ENCODE results near the gene PLPP3. TPM values are rescaled to one million over a fixed set of nuclear protein-coding genes. Genes with fewer than 3 reads are reported as not detected.

PLPP3 gene
- total and polyA plus RNA-seq, 2 experiments from 2014 or later, result 41.9 to 61.9 TPM

GRCh38 chr1:56501426-56501825 is 77.9 kb downstream of the PLPP3 start:
- DNase-seq (ENCODE audit: low spot score) (no peak), ATAC-seq (no peak)
- no peak overlapping the region for H3K4me3 ChIP-seq
- H3K9me2 ChIP-seq (ENCODE audit: insufficient read depth), result peaks cover 10% of the 10 kb centered on the region; the same call in 1 of the 2 replicates
- H3K36me3 ChIP-seq (ENCODE audit: insufficient read depth), result peaks cover 24% of the 10 kb centered on the region
- Mint-ChIP-seq H3K4me3 (no peak overlapping the region), H3K9me3 (no peaks in the 10 kb centered on the region), H3K36me3 (ENCODE audit: low read depth) (peaks cover 59% of the 10 kb centered on the region), H3K27ac (no peak overlapping the region; the same call in 1 of the 2 replicates), H3K27me3 (ENCODE audit: insufficient read depth, low read depth, poor library complexity) (no peaks in the 10 kb centered on the region), H3K4me1 (peaks cover 10% of the 10 kb centered on the region)
- H3K27me3 ChIP-seq (ENCODE audit: insufficient read depth), result no peaks in the 10 kb centered on the region
- no peak for TF ChIP-seq ZNF331 (CRISPR knock-in tag; IDR thresholded peaks at IDR 0.05; ENCODE audit: low read depth)
- TF ChIP-seq STAT1 (IDR thresholded peaks at IDR 0.05; ENCODE audit: unreplicated experiment), result no peak
- no peak for TF ChIP-seq EZH2 (IDR thresholded peaks at IDR 0.05; ENCODE audit: low read depth, unreplicated experiment)
- peaks cover 13% of the 10 kb centered on the region for H4K20me1 ChIP-seq (replicated peaks; ENCODE audit: insufficient read depth)
- 0 out of 2 replicates have a peak, but pooled peaks cover 8% of the 10 kb centered on the region for H3F3A ChIP-seq (replicated peaks; ENCODE audit: low read depth)
- no peak overlapping the region for H2AFZ ChIP-seq
- no peak overlapping the region for H3K4me2 ChIP-seq
- peak overlapping the region; percentile 8; the same call in 1 of the 2 replicates for H3K27ac ChIP-seq (ENCODE audit: low read depth)
- H3K4me1 ChIP-seq (ENCODE audit: insufficient read depth), result peaks cover 8% of the 10 kb centered on the region
- H3K79me2 ChIP-seq (replicated peaks; ENCODE audit: insufficient read depth), result peaks cover 94% of the 10 kb centered on the region

GRCh38 chr1:56496821-56497772 is 82.3 kb downstream of the PLPP3 start:
- H3K4me3 ChIP-seq, result no peak overlapping the region
- Mint-ChIP-seq H3K36me3 (ENCODE audit: low read depth) (peaks cover 49% of the 10 kb centered on the region), H3K4me1 (peaks cover 32% of the 10 kb centered on the region), H3K27me3 (ENCODE audit: insufficient read depth, low read depth, poor library complexity) (peaks cover 2% of the 10 kb centered on the region), H3K9me3 (no peaks in the 10 kb centered on the region; the same call in 2 of the 3 replicates), H3K4me3 (no peak overlapping the region), H3K27ac (no peak overlapping the region)
- no peaks in the 10 kb centered on the region for H3K27me3 ChIP-seq (ENCODE audit: insufficient read depth)
- TF ChIP-seq ZNF331 (CRISPR knock-in tag; IDR thresholded peaks at IDR 0.05; ENCODE audit: low read depth) (no peak), JUNB (IDR thresholded peaks at IDR 0.05; ENCODE audit: unreplicated experiment) (no peak), CREB1 (CRISPR knock-in tag; IDR thresholded peaks at IDR 0.05; ENCODE audit: low read depth) (no peak), POLR2AphosphoS5 (IDR thresholded peaks at IDR 0.05; ENCODE audit: low read depth) (no peak), NANOG (IDR thresholded peaks at IDR 0.05; ENCODE audit: borderline replicate concordance) (no peak), REST (IDR thresholded peaks at IDR 0.05; ENCODE audit: unreplicated experiment) (no peak), EZH2phosphoT487 (IDR thresholded peaks at IDR 0.05; ENCODE audit: unreplicated experiment) (no peak), ETS1 (IDR thresholded peaks at IDR 0.05) (no peak), STAT1 (IDR thresholded peaks at IDR 0.05; ENCODE audit: unreplicated experiment) (no peak), CTCF (conservative IDR thresholded peaks at IDR 0.05; ENCODE audit: low read depth in 2 of 2) (no peak), EZH2 (IDR thresholded peaks at IDR 0.05; ENCODE audit: low read depth, unreplicated experiment) (no peak), ZNF114 (CRISPR knock-in tag; IDR thresholded peaks at IDR 0.05) (no peak)
- H3K36me3 ChIP-seq (ENCODE audit: insufficient read depth), result peaks cover 27% of the 10 kb centered on the region
- ATAC-seq, result no peak
- no peak overlapping the region for H2AFZ ChIP-seq
- peaks cover 60% of the 10 kb centered on the region for H3K79me2 ChIP-seq (replicated peaks; ENCODE audit: insufficient read depth)
- H3K27ac ChIP-seq (ENCODE audit: low read depth), result peak overlapping the region; percentile 63; the same call in 1 of the 2 replicates
- H3K9me2 ChIP-seq (ENCODE audit: insufficient read depth), result no peaks in the 10 kb centered on the region
- H3K4me2 ChIP-seq, result no peak overlapping the region
- 0 out of 2 replicates have a peak, but pooled peaks cover 11% of the 10 kb centered on the region for H3F3A ChIP-seq (replicated peaks; ENCODE audit: low read depth)
- peaks cover 24% of the 10 kb centered on the region for H3K4me1 ChIP-seq (ENCODE audit: insufficient read depth)
- H4K20me1 ChIP-seq (replicated peaks; ENCODE audit: insufficient read depth), result peaks cover 20% of the 10 kb centered on the region; the same call in 1 of the 2 replicates
- DNase-seq (ENCODE audit: low spot score), result no peak
